Ecto neural progenitor cell (in vitro differentiated cells): ENCODE results near the gene TMEM18.
A peak's percentile ranks its signal among the peaks of the same experiment; 100 is the strongest.

Source experiments
- DNase-seq: peaks from one replicate; pipeline ENCODE4 v3.0.0-alpha.2; 2018; ENCODE audit warnings: low spot score

TMEM18 gene

GRCh38 chr2:672606-672905 is 4.7 kb downstream of the TMEM18 start:
- DNase-seq = no peak

- DNase-seq = peak; percentile 30
Observed at GRCh38 chr2:671787-672605, 5.2 kb downstream of the TMEM18 start.

DNA sequence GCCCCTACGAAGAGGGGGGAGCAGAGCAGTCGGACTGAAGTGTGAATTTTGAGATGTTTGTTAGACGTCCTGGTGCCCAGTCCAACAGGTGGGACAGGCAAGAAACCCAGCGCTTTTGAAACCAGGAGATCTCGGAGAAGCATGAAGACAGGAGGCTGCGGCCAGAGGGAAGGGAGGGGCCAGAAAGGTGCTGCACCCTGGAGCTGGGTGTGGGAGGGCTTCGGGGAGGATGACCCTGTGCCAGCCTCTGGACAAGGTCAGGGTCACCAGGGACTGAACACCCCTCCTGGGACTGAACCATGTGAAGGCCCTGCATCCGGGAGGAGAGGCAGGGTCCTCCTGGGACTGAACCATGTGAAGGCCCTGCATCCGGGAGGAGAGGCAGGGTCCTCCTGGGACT is 6.1 kb downstream of the TMEM18 start:
- peak; percentile 18 for DNase-seq

GRCh38 chr2:670637-671036 is 6.6 kb downstream of the TMEM18 start:
- peak; percentile 41 for DNase-seq

GRCh38 chr2:669323-669722 is 7.9 kb downstream of the TMEM18 start:
- DNase-seq = peak; percentile 13

DNA sequence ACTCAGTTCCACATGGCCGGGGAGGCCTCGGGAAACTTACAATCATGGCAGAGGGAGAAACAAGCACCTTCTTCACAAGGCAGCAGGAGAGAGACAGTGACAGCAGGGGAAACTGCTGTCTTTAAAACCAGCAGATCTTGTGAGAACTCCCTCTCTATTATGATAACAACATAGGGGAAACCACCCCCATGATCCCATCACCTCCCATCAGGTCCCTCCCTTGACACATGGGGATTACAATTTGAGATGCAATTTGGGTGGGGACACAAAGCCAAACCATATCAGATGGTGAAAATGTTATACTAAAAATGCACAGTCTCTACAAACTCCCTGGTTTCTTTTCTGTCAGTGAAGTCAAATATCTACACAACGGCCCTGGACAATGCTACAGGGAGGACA is 9.2 kb downstream of the TMEM18 start:
- no peak for DNase-seq

GRCh38 chr2:667332-667999 is 9.7 kb downstream of the TMEM18 start:
- no peak for DNase-seq

DNA sequence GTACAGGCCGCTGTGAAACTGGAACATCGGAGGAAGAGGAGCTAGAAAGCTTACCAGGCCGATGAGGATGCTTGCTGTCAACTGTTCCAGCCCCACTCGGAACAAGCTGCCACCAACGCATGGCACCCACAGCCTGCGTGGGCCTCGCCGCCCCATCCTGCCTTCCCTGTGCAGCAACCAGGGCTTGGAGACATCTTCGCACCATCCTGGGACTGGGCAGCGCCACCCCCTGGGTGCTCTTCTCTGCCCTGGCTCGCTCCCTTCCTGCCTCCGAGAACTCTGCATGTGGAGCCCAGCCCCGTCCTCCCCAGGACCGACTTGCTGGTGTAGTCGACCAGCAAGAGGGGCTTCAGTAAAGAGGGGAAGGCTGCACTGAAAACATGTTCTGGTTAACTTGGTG is 10.8 kb downstream of the TMEM18 start:
- DNase-seq = no peak

GRCh38 chr2:665340-666073 is 11.7 kb downstream of the TMEM18 start:
- no peak for DNase-seq

- DNase-seq = no peak
Observed at GRCh38 chr2:664063-664462, 13.1 kb downstream of the TMEM18 start.

DNA sequence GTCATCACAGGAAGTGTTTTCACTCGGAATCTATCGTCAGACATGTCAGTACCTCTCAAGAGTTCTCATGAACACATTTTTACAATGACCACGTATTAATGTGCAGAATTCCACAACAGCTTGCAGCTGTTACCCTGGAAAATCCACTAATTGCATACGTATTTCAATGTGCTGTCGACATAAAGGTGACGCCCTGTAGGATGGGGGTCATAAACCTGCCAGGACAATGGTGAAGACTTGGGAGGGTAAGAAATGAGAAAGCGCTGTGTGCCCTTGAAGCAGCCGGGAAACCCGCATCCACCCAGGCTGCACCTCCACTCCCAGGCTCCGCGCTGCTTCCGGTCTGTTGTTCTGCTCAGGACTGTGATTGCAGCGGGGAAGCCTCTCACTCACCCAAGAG is 14.0 kb downstream of the TMEM18 start:
- DNase-seq = no peak

- no peak for DNase-seq
Observed at GRCh38 chr2:661360-661635, 15.9 kb downstream of the TMEM18 start.

GRCh38 chr2:660586-661359 is 16.4 kb downstream of the TMEM18 start:
- peak; percentile 54 for DNase-seq

GRCh38 chr2:660029-660428 is 17.2 kb downstream of the TMEM18 start:
- DNase-seq = no peak

DNA sequence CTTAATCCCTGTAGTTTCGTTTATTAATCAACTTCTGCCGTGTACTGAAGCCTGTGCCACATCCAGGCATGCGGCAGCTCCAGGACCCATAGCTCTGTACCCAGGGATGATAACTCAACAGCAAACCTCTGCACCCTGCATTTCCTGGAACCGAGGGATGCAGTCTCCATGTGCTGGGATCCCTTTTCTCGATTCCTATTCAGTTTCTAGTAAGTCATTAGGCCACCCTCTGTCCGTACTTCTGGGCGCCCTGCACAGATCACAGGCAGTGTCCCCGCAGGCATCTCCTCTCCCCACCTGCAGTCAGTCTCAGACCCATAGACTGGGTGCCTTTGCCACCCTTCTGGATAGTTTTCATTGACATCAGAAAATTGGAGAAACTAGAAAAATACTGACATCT is 18.8 kb downstream of the TMEM18 start:
- no peak for DNase-seq

DNA sequence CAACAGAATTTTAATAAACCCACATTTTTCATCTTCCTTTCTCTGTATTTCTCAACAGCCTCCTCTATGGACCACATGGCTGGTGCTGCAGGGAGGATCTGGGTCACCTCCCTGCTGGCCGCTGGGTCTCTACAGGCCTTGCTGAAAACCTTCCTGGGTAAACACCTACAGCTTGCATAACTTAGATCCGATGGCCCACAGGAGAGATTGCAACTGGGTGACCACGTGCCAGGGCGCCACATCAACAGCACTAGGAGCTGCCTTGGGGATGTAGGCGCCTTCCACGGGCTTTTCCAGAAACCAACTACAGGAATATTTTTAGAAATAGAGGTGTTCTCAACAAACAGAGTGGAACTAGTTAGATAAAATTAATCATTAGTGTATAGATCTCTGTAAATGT is 19.4 kb downstream of the TMEM18 start:
- DNase-seq = no peak

DNA sequence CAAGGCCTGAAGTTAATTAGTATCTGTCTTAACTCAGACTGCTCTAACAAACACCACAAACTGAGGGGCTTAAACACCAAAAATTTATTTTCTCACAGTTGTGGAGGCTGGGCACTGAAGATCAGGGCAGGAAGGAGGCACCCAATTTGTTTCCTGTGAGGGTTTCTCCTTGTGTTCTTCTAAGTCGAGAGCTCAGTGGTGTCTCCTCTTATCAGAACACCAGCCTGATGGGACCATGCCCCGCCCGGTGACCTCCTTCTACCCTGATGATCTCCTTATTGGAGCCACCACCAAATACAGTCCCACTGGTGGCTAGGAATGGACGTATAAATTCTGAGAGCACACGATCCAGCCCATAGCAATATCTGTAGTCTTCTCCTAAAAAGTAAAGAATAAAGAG is 20.5 kb downstream of the TMEM18 start:
- DNase-seq = no peak

- peak; percentile 19 for DNase-seq
Observed at GRCh38 chr2:655626-656025, 21.6 kb downstream of the TMEM18 start.

- peak; percentile 11 for DNase-seq
Observed at GRCh38 chr2:654896-655295, 22.3 kb downstream of the TMEM18 start.

GRCh38 chr2:653645-654425 is 23.4 kb downstream of the TMEM18 start:
- DNase-seq = peak; percentile 23

GRCh38 chr2:652881-653480 is 24.2 kb downstream of the TMEM18 start:
- DNase-seq = peak; percentile 3
